NCI-H1092 treated with DMSO at 0.1 percent for 48 hours (cell line): ENCODE results near the gene VSTM2L.

Experiments used
- DNase-seq: peaks from one replicate; lab custom pipeline; 2025; lab: John Stamatoyannopoulos, UW

The VSTM2L gene

DNA sequence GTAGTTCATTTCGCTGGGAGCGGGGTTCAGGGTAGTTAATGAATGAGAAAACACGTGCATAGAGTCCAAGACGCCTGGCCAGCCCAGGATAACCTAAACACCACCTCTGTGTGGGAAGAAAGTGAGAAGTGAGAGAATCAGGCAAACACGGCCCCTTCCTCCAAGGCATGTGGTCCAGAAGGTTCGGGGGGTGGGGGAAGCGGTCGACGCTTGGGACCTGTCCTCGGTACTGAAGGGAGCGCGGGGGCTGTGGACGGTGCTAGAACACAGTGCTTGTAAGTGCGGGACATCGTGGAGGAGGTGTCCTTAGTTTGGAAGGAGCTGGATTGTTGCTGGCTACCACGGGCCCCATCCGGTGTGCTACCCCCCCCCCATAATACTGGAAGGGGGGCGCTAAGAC is 1.7 kb upstream of the VSTM2L start:
- no peak for DNase-seq

DNA sequence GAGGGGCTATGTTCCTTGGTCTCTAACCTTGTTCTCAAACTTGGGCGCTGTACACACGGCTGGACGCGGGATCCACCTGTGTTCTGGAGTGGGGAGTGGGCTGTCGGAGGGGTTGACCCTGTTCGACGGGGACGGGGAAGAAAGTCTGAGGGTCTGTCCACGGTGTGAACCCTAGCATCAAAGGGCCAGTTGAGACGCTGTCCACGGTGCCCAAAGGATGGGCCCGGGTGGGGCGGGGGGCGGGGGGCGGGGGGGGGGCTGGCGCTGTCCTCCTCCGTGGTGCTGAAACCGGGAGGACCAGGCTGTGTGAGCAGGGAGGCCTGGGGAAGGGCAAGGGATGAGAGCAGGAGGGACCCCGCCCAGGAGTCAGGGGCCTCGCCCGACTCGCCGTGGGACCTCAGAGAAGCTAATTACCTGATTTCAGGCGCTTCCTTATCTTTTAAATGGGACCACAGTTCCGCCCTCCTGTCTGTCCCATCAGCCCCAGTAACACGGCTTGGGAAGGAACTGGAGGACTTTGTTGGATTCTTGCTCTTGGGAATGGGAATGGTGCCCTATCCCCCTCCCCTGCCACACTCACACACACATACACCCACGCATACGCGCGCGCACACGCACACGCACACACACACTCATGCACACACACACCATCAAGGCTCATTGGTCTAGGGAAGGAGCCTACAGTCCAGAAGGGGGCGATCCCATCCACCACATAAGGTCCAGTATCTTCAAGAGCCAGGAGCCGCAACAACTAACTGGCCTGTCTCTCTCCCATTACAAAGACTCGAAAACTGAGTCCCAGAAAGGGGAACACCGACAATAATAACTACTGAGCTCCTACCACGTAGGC is 1.0 kb upstream of the VSTM2L start:
- peak; percentile 79 for DNase-seq

GRCh38 chr20:37903317-37904007 is 535 bp downstream of the VSTM2L start:
- DNase-seq: no peak

DNA sequence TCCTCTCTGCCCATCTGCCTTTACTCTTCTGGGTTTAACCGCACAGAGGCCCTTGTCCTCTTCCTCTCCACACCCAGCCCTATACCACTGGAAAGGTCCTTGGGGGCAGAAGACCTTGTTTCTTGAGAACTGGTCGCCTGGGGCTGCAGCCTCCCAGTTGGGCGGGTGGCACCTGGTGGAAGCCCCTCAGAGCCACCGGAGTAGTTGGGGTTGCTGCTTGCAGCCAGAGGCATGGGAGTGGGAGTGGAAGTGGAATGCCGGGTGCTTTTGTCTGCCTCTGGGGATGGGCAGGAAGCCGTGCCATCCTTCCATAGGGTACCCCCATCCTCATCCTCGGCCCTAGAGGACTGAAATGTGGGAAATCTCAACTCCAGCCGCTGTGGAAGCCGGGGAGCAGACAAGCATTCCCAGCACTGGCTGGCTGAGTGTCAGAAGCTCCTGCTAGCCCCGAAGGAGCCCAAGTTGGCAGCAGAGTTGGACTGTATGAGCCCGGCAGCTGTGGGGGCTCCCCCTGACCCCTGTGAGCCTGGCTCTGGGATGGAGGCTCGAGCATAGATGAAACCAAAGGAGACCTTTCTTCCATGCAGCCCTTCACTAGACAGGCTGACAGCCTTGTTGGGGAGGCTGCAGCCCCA is 1.2 kb downstream of the VSTM2L start:
- no peak for DNase-seq

GRCh38 chr20:37904845-37905373 is 2.0 kb downstream of the VSTM2L start:
- no peak for DNase-seq

GRCh38 chr20:37905671-37906613 is 3.0 kb downstream of the VSTM2L start:
- DNase-seq: no peak

DNA sequence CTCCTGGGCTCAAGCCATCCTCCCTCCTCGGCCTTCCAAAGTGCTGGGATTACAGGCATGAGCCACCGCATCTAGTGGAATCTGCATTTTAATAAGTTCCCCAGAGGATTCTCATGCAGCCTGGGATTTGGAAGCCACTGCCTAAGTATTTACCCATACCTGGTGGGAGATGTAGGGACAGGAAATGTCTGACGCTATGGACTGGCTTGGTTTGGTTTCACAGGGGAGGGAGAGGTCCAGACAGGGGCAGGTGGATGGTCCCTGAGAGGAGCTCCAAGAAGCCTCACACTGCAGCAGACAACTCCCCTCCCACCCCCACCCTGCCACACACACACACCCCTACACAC is 4.4 kb downstream of the VSTM2L start:
- peak; percentile 89 for DNase-seq

GRCh38 chr20:37907677-37908401 is 4.9 kb downstream of the VSTM2L start:
- DNase-seq: peak; percentile 98

GRCh38 chr20:37911261-37911660 is 8.3 kb downstream of the VSTM2L start:
- DNase-seq: no peak

DNA sequence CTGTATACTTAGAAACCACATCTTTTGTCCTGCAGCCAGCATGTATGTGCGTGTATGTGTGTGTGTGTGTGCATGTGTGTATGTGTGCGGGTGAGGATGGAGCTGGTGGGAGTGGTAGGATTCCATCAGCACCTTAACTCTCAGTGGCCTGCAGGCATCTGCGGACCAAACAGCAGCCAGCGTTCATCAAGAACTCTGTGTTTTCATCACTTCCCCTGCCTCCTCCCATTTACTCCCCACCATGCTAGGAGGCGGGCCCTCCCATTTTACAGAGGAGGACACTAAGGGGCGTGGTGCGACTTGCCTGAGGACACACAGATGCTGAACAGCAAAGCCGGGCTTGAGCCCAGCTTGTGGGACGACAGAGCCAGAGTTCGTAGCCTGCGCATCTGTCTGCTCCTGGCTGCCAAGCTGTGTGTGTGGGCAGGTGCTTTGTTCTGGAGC is 8.9 kb downstream of the VSTM2L start:
- DNase-seq: peak; percentile 31

DNA sequence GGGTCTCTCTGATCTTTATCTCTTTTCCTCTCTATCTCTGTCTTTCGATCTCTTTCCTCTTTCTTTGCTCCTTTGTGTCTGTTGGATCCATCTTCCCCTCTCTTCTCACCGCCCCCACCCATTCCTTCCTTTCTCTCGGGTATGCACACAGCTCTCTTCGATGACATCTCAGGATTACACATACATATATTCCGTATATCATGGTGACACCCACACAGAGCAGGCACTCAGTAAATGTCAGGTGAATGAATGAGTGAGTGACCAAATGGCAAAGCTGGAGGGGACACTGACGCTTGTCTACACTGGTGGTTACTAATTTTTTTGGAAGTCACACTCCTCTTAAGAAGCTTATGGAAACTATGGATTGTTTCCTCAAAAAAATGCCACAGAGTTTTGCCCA is 9.9 kb downstream of the VSTM2L start:
- DNase-seq: no peak

GRCh38 chr20:37913567-37914366 is 10.8 kb downstream of the VSTM2L start:
- no peak for DNase-seq

GRCh38 chr20:37914367-37914671 is 11.4 kb downstream of the VSTM2L start:
- DNase-seq: no peak

GRCh38 chr20:37914672-37915433 is 11.9 kb downstream of the VSTM2L start:
- peak; percentile 61 for DNase-seq

GRCh38 chr20:37915434-37915787 is 12.5 kb downstream of the VSTM2L start:
- DNase-seq: no peak

DNA sequence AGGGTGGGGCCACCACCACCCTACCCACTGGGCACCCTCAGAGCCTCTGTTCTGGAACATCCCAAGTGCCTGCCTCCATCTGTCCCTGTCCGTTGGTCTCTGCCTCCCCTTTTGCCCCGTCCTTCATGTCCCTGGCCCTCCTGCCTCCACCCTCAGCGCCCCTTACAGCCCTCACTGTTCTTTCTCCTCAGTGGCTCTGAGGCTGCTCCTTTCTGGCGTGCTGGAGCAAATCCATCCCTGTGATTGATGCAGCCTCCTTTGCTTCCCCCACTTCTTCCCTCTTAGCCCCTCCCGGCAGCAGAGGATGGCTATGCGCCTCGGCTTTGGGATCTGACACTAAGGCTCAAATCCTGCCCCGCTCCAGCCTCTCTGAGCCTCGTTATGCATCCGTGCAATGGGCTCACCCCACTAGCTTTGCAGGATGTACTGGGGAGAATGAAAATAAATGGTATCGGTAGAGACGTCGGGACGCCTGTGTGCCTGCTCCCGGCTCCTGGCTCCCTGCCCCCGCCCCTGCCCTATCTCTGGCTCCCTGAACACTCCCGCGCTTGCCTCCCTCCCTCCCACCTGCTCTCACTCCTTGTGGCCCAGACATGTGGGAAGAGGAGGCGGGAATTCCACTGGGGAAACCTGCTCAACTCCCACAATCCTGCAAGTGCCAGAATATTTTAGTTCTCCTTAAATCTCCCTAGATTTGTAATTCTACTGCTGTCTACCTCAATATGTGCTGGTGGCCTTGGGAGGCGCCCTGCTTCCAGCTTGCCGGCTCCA is 13.1 kb downstream of the VSTM2L start:
- no peak for DNase-seq

- DNase-seq: no peak
Measured at GRCh38 chr20:37917461-37917860, 14.5 kb downstream of the VSTM2L start.

GRCh38 chr20:37918035-37918434 is 15.1 kb downstream of the VSTM2L start:
- no peak for DNase-seq
